Upper lobe of left lung (tissue), 6 donors: ENCODE results near the gene TSPEAR. TPM values are rescaled to one million over a fixed set of nuclear protein-coding genes. Genes with fewer than 3 reads are reported as not detected.

Experiments used
- ATAC-seq, 2 donors: fragments of 200-7000 bp; cut with Tn5 transposase; one replicate each; pipeline ENCODE4 v1.9.1; 2022; ENCODE audit warnings: mild to moderate bottlenecking in 2 of 2, moderate library complexity in 2 of 2; ENCODE audit not compliant: low FRiP score in 2 of 2
- DNase-seq, 2 donors: peaks; one replicate each; pipeline ENCODE4 v3.0.0-alpha.2; 2019 to 2020
- H3K27ac ChIP-seq, 4 donors: fragments of 200-600 bp; sonication (generic); one replicate each; pipeline ENCODE4 v1.5.1; 2016 to 2019
- H3K27me3 ChIP-seq, 4 donors: fragments of 200-600 bp; sonication (generic); one replicate each; pipeline ENCODE4 v1.5.1; 2017 to 2019
- H3K36me3 ChIP-seq, 4 donors: fragments of 200-600 bp; sonication (generic); one replicate each; pipeline ENCODE4 v1.5.1; 2016 to 2019
- H3K4me1 ChIP-seq, 4 donors: fragments of 200-600 bp; sonication (generic); one replicate each; pipeline ENCODE4 v1.5.1; 2018 to 2019
- H3K4me3 ChIP-seq, 4 donors: fragments of 200-600 bp; sonication (generic); one replicate each; pipeline ENCODE4 v1.5.1; 2017 to 2019; ENCODE audit warnings: mild to moderate bottlenecking in 2 of 4, moderate library complexity in 1 of 4
- H3K9me3 ChIP-seq, 4 donors: fragments of 200-600 bp; sonication (generic); one replicate each; pipeline ENCODE4 v1.5.1; 2018 to 2019
- EP300 ChIP-seq, 4 donors: sonication (generic); formaldehyde crosslinking; IDR thresholded peaks; one replicate each; pipeline ENCODE4 v1.5.1; 2017; ENCODE audit warnings: antibody characterized with exemption in 4 of 4, control low read depth in 2 of 4
- POLR2A ChIP-seq, 4 donors: fragments of 450-650 bp; IDR thresholded peaks; one replicate each; pipeline ENCODE4 v1.5.1; 2016 to 2017; ENCODE audit warnings: antibody characterized with exemption in 4 of 4, mild to moderate bottlenecking in 2 of 4
- POLR2AphosphoS5 ChIP-seq, 2 donors: sonication (generic); formaldehyde crosslinking; IDR thresholded peaks; one replicate each; pipeline ENCODE4 v1.5.1; 2017; ENCODE audit warnings: antibody characterized with exemption in 2 of 2
- WGBS, 2 donors: methylation state at CpG; one replicate each; pipeline ENCODE4 v1.1.5; 2017 to 2018; 5-methylcytosine and 5-hydroxymethylcytosine counted together
- total RNA-seq, 6 donors: library from RNA; depleted of rRNA in 4 of 6; stranded (reverse); fragments of >200 nt in 4 of 6; gene quantifications; one replicate each; pipeline versions ENCODE4 v1.1.0 to v1.2.1, GENCODE V29; 2016 to 2021
- TF ChIP-seq, protein P1 (sequence below), 6 experiments: fragments of 450-650 bp in 4 of 6; fragments of 200-600 bp in 2 of 6; sonication (generic) in 2 of 6; IDR thresholded peaks; one replicate each; pipeline ENCODE4 v1.5.1; 2016 to 2019; ENCODE audit warnings: antibody characterized with exemption in 6 of 6
- donor health status: DM: no; HTN: no; CAD: no; lungs with moderate emphysema.
- donor health status: DM: no; HTN: yes; CAD: no; lungs with severe emphysema.

TSPEAR gene
- total RNA-seq, 6 donors from 2014 or later = 0.14 to 0.17 TPM; not detected in 4

DNA sequence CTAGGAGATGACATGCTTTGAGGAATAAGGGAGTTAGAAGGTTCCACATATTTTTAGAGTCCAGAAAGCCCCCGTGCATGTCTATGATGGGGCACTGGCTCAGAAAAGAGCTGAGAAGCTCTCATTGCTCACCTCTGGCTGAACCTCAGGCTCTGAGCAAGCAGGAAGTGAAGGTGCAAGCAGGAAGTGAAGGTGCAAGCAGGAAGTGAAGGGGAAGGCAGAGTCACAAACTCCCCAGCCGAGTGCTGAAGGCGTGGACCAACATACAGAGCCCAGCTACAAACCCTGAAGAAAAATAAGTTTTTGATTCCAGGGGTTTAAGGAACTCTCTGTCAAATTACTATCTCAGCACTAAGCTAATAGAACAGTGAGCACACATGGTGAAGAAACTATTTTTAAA lies 92.5 kb downstream of the TSPEAR start:
- no peaks in the 10 kb centered on the region for H3K4me1 ChIP-seq
- ATAC-seq (peak in 1 of 2 donors; percentile 40), DNase-seq (peak in 1 of 2 donors; percentile 40)
- H3K27me3 ChIP-seq = no peaks in the 10 kb centered on the region
- WGBS, 2 donors = 50 to 55% methylated on average over 3 of the region's 3 CpGs
- TF ChIP-seq EP300 (IDR thresholded peaks at IDR 0.05) = no peak
- TF ChIP-seq, protein P1, sequence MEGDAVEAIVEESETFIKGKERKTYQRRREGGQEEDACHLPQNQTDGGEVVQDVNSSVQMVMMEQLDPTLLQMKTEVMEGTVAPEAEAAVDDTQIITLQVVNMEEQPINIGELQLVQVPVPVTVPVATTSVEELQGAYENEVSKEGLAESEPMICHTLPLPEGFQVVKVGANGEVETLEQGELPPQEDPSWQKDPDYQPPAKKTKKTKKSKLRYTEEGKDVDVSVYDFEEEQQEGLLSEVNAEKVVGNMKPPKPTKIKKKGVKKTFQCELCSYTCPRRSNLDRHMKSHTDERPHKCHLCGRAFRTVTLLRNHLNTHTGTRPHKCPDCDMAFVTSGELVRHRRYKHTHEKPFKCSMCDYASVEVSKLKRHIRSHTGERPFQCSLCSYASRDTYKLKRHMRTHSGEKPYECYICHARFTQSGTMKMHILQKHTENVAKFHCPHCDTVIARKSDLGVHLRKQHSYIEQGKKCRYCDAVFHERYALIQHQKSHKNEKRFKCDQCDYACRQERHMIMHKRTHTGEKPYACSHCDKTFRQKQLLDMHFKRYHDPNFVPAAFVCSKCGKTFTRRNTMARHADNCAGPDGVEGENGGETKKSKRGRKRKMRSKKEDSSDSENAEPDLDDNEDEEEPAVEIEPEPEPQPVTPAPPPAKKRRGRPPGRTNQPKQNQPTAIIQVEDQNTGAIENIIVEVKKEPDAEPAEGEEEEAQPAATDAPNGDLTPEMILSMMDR (IDR thresholded peaks at IDR 0.05) = no peak
- TF ChIP-seq POLR2A (IDR thresholded peaks at IDR 0.05) = no peak
- no peak for TF ChIP-seq POLR2AphosphoS5 (IDR thresholded peaks at IDR 0.05)
- H3K27ac ChIP-seq = peak overlapping the region in 2 of 4 donors; percentile 4 to 12
- no peaks in the 10 kb centered on the region for H3K36me3 ChIP-seq
- H3K4me3 ChIP-seq = no peak overlapping the region
- H3K9me3 ChIP-seq = peaks cover 0 to 5% (median 5%) of the 10 kb centered on the region in 4 donors

DNA sequence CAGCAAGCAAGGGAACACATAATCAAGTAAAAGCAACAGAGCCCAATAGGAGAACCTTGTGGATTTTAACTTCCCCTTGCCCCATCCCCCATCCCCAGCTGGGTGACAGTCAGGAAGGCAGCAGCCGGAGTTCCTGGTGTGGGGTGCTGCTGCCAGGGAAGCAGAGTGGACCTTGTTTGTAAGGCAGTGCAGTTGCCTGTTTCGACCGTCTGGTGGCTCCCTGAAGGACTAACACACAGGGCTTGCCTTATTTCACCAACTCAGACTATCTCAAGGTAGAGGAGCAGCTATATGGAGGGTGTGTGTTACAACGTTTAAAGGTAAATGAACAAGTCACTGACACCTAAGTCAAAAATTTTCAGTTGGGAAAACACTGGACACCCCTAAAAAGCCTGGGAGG lies 92.9 kb downstream of the TSPEAR start:
- peak in 1 of 2 donors; percentile 70 for ATAC-seq
- WGBS, 2 donors = 28 to 34% methylated on average over 4 of the region's 4 CpGs

DNA sequence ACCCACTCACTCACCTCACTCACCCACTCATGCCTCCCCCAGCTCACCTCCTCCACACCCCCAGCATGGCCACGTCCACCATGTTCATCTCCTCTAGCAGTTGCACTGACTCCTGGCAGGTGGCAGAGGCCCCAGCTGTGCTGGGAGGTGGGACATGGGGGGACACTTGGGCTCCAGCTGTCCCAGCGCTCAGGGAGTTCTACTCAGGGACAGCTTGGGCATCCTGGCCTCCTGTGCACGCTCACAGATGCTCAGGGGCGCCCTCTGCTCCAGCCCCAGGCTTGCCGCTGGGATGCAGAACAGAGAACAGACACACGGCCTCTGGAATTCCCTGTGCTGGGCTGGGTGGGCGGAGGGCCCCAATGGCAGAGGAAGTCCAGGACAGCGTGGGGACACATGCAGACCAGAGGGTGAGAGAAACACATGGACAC lies 94.3 kb downstream of the TSPEAR start:
- no peak for DNase-seq
- TF ChIP-seq, protein P1 (IDR thresholded peaks at IDR 0.05) = no peak
- TF ChIP-seq POLR2AphosphoS5 (IDR thresholded peaks at IDR 0.05) (no peak), EP300 (IDR thresholded peaks at IDR 0.05) (no peak), POLR2A (IDR thresholded peaks at IDR 0.05) (no peak)
- peaks cover 0 to under 1% (median 0%) of the 10 kb centered on the region in 4 donors for H3K9me3 ChIP-seq

More for the DNA sequence above, 92.9 kb downstream of the TSPEAR start:
- Histone ChIP-seq H3K4me1 (no peaks in the 10 kb centered on the region), H3K27me3 (no peaks in the 10 kb centered on the region), H3K36me3 (no peaks in the 10 kb centered on the region), H3K27ac (peak overlapping the region in 2 of 4 donors; percentile 4 to 12), H3K9me3 (peaks cover 0 to 1% (median under 1%) of the 10 kb centered on the region in 4 donors), H3K4me3 (no peak overlapping the region)
- no peak for DNase-seq
- TF ChIP-seq, protein P1 (IDR thresholded peaks at IDR 0.05) = peak in 2 of 6 experiments; percentile 9 to 12
- TF ChIP-seq POLR2A (IDR thresholded peaks at IDR 0.05) = no peak

DNA sequence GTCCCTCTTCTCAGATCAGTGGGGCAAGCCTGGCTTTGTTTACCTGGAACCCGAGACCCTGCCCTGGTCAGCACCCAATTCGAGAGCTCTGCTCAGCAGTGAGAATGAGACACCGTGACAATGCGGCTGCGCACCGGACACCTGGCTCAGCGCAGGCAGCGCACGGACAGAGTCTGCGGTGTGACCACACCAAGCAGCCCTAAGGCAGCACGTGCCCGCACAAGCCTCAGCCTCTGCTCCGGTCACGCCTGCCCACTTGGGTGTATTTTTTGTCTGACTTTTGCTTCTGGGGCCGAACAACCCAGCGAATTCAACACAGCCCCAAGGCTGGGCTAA lies 94.8 kb downstream of the TSPEAR start:
- WGBS, 2 donors = 86 to 88% methylated on average over 13 to 16 of the region's 16 CpGs
- ATAC-seq (no peak), DNase-seq (peak in 1 of 2 donors; percentile 63)
- H3K9me3 ChIP-seq = peaks cover 0 to 6% (median 2%) of the 10 kb centered on the region in 4 donors
- H3K36me3 ChIP-seq = no peaks in the 10 kb centered on the region
- H3K4me1 ChIP-seq = no peaks in the 10 kb centered on the region
- H3K27me3 ChIP-seq = peaks cover 0 to 3% (median 0%) of the 10 kb centered on the region in 4 donors
- no peak overlapping the region for H3K4me3 ChIP-seq
- no peak overlapping the region for H3K27ac ChIP-seq
- TF ChIP-seq EP300 (IDR thresholded peaks at IDR 0.05) (no peak), POLR2AphosphoS5 (IDR thresholded peaks at IDR 0.05) (no peak), POLR2A (IDR thresholded peaks at IDR 0.05) (no peak)
- TF ChIP-seq, protein P1 (IDR thresholded peaks at IDR 0.05) = no peak

More for the DNA sequence above, 94.3 kb downstream of the TSPEAR start:
- no peak overlapping the region for H3K27ac ChIP-seq
- no peaks in the 10 kb centered on the region for H3K36me3 ChIP-seq
- peaks cover 0 to 3% (median 0%) of the 10 kb centered on the region in 4 donors for H3K27me3 ChIP-seq
- no peak overlapping the region for H3K4me3 ChIP-seq
- H3K4me1 ChIP-seq = no peaks in the 10 kb centered on the region
- ATAC-seq = no peak
- WGBS, 2 donors = 53 to 68% methylated on average over 3 to 8 of the region's 8 CpGs
